OCI-LY1 (cell line): ENCODE data around the gene C14orf180.

Experiments
- H2AFZ ChIP-seq: fragments of 200-600 bp; sonication (generic), shearing (Covaris generic); 2 replicates; pipeline ENCODE4 v1.6.0; 2014; ENCODE audit warnings: antibody characterized with exemption, mild to moderate bottlenecking, low read length
- H3F3A ChIP-seq: fragments of 200-600 bp; sonication (generic), shearing (Covaris generic); 2 replicates; pipeline ENCODE4 v1.6.0; 2014; ENCODE audit warnings: mild to moderate bottlenecking, antibody characterized with exemption, low read length, moderate library complexity; ENCODE audit not compliant: insufficient read depth
- H3K27ac ChIP-seq: fragments of 200-600 bp; sonication (generic); 2 replicates; pipeline ENCODE4 v1.5.1; 2014; ENCODE audit warnings: low read length, mixed run types, mild to moderate bottlenecking, low read depth; ENCODE audit not compliant: poor library complexity, severe bottlenecking
- H3K27me3 ChIP-seq: fragments of 200-600 bp; sonication (generic); 2 replicates; pipeline ENCODE4 v1.6.0; 2014; ENCODE audit warnings: antibody characterized with exemption, mild to moderate bottlenecking, low read length, moderate library complexity; ENCODE audit not compliant: insufficient read depth
- H3K36me3 ChIP-seq: fragments of 200-600 bp; sonication (generic); 2 replicates; pipeline ENCODE4 v1.6.1; 2014; ENCODE audit warnings: mild to moderate bottlenecking, antibody characterized with exemption, low read length, moderate library complexity, mixed read lengths; ENCODE audit not compliant: insufficient read depth
- H3K4me1 ChIP-seq: fragments of 200-600 bp; sonication (generic); 2 replicates; pipeline ENCODE4 v1.5.1; 2014; ENCODE audit warnings: mild to moderate bottlenecking, low read length, moderate library complexity; ENCODE audit not compliant: insufficient read depth, severe bottlenecking
- H3K4me2 ChIP-seq: fragments of 200-600 bp; sonication (generic), shearing (Covaris generic); 2 replicates; pipeline ENCODE4 v1.6.1; 2014; ENCODE audit warnings: low read length
- H3K4me3 ChIP-seq: fragments of 200-600 bp; sonication (generic); 2 replicates; pipeline ENCODE4 v1.5.1; 2014; ENCODE audit warnings: low read length, low read depth, mild to moderate bottlenecking, mixed read lengths; ENCODE audit not compliant: poor library complexity, severe bottlenecking
- H3K79me2 ChIP-seq: fragments of 200-600 bp; shearing (Covaris generic); 2 replicates; pipeline ENCODE4 v1.6.1; 2016; ENCODE audit warnings: mixed run types, low read length, mixed read lengths; ENCODE audit not compliant: insufficient read depth
- H3K9ac ChIP-seq: fragments of 200-600 bp; sonication (generic), shearing (Covaris generic); 2 replicates; pipeline ENCODE4 v1.6.1; 2014; ENCODE audit warnings: mild to moderate bottlenecking, low read length, mixed read lengths
- H3K9me2 ChIP-seq: fragments of 200-600 bp; sonication (generic), shearing (Covaris generic); 2 replicates; pipeline ENCODE4 v1.6.1; 2014; ENCODE audit warnings: low read depth, mild to moderate bottlenecking, low read length, mixed read lengths
- H3K9me3 ChIP-seq: fragments of 200-600 bp; shearing (Covaris generic); 2 replicates; pipeline ENCODE4 v1.6.1; 2014; ENCODE audit warnings: low read length, mixed read lengths
- H4K20me1 ChIP-seq: fragments of 200-600 bp; sonication (generic), shearing (Covaris generic); 2 replicates; pipeline ENCODE4 v1.6.0; 2016; ENCODE audit warnings: mild to moderate bottlenecking, low read length; ENCODE audit not compliant: insufficient read depth
- EZH2 ChIP-seq: fragments of 200-600 bp; sonication (generic), shearing (Covaris generic); IDR thresholded peaks from 2 replicates; pipeline ENCODE4 v1.8.0; 2017; ENCODE audit warnings: borderline replicate concordance, mixed run types, mild to moderate bottlenecking, antibody characterized with exemption, low read length, moderate library complexity, mixed read lengths
- TF ChIP-seq, protein P1 (sequence below): fragments of 200-600 bp; sonication (generic), shearing (Covaris generic); IDR thresholded peaks from 2 replicates; pipeline ENCODE4 v1.5.1; 2017; ENCODE audit warnings: mild to moderate bottlenecking, antibody characterized with exemption, low read length, moderate library complexity, mixed read lengths

Gene C14orf180

DNA sequence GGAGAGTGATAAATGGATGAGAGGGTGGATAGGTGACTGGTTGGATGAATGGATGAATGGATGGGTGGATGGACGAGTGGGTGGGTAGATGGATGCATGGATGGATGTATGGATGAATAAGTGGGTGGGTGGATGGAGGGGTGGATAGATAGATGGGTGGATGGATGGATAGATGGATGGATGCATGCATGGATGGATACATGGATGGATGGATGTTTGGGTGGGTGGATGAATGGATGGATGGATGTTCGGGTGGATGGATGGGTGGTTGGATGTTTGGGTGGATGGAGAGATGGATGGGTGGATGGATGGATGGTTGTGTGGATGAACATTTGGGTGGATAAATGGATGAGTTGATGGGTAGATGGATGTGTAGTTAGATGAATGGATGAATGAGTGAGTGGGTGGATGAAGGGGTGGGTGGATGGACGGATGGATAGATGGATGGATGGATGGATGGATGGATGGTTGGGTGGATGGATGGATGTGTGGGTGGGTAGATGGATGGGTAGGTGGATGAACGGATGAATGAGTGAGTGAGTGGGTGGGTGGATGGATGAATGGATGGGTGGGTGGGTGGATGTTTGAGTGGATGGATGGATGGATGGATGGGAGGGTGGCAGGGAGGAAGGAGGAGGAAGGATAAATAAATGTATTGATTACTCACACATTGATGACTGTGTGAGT, 34.7 kb downstream of the C14orf180 start:
- H3K27me3 ChIP-seq, result peaks cover 13% of the 10 kb centered on the region; the same call in 1 of the 2 replicates
- no peak overlapping the region for H3K9ac ChIP-seq
- no peaks in the 10 kb centered on the region for H3K9me2 ChIP-seq
- H4K20me1 ChIP-seq, result no peaks in the 10 kb centered on the region
- H3K4me1 ChIP-seq, result no peaks in the 10 kb centered on the region
- no peak overlapping the region for H3K27ac ChIP-seq
- no peak overlapping the region for H3K4me2 ChIP-seq
- no peak overlapping the region for H3K4me3 ChIP-seq
- no peaks in the 10 kb centered on the region for H3K79me2 ChIP-seq
- H2AFZ ChIP-seq, result no peak overlapping the region
- TF ChIP-seq EZH2, result no peak
- TF ChIP-seq, protein P1, sequence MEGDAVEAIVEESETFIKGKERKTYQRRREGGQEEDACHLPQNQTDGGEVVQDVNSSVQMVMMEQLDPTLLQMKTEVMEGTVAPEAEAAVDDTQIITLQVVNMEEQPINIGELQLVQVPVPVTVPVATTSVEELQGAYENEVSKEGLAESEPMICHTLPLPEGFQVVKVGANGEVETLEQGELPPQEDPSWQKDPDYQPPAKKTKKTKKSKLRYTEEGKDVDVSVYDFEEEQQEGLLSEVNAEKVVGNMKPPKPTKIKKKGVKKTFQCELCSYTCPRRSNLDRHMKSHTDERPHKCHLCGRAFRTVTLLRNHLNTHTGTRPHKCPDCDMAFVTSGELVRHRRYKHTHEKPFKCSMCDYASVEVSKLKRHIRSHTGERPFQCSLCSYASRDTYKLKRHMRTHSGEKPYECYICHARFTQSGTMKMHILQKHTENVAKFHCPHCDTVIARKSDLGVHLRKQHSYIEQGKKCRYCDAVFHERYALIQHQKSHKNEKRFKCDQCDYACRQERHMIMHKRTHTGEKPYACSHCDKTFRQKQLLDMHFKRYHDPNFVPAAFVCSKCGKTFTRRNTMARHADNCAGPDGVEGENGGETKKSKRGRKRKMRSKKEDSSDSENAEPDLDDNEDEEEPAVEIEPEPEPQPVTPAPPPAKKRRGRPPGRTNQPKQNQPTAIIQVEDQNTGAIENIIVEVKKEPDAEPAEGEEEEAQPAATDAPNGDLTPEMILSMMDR, result no peak
- H3K9me3 ChIP-seq, result no peaks in the 10 kb centered on the region
- no peaks in the 10 kb centered on the region for H3F3A ChIP-seq
- H3K36me3 ChIP-seq, result no peaks in the 10 kb centered on the region

DNA sequence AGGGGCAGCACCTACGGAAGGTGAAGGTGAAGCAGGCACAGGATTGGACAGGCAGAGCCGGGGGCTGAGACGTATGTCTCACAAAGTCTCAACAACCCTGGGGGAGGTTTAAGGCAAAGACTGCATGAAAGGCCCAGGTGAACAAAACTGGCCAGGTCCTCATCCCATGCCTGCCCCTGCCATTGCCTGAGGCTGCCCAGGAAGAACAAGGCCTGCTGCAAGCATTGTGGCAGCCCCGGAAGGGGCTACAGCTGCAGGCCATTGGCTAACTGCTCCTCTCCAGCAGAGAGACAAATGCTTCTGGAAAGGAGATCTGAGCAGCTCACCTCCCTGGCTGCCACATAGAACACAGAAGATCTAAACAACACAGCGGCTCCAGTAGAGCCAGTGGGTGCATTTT, 45.4 kb downstream of the C14orf180 start:
- Histone ChIP-seq H3K4me2 (no peak overlapping the region), H3F3A (no peaks in the 10 kb centered on the region), H3K79me2 (no peaks in the 10 kb centered on the region), H3K4me3 (no peak overlapping the region), H3K4me1 (no peaks in the 10 kb centered on the region), H3K27ac (no peak overlapping the region), H3K9me3 (peaks cover 17% of the 10 kb centered on the region), H3K27me3 (peaks cover 20% of the 10 kb centered on the region; the same call in 1 of the 2 replicates), H3K9ac (no peak overlapping the region), H3K9me2 (no peaks in the 10 kb centered on the region), H2AFZ (no peak overlapping the region), H4K20me1 (no peaks in the 10 kb centered on the region), H3K36me3 (no peaks in the 10 kb centered on the region)
- no peak for TF ChIP-seq EZH2
- TF ChIP-seq, protein P1, result no peak

DNA sequence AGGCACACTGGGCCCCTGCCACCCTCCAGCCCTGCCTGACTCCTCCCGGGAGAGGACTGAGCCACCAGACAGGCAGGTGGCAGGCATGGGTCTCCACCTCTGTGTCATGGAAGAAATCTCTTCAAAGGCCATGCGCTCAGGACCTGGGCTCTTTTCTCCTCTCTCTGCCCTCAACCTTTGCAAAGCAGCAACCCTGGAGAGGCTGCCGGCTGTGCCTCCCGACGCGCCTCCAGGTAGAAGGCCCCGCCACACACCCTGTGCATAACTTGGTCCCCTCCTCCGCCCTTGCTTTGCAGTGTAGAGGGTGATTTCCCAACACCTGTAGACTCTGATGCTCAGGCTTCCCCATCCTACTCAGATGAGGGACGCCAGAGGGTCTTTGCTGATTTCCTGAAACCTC, 53.2 kb downstream of the C14orf180 start:
- Histone ChIP-seq H4K20me1 (no peaks in the 10 kb centered on the region), H3K9ac (no peak overlapping the region), H3K4me2 (no peak overlapping the region), H3K4me3 (no peak overlapping the region), H2AFZ (no peak overlapping the region), H3K4me1 (no peaks in the 10 kb centered on the region), H3K27ac (no peak overlapping the region), H3K27me3 (peaks cover 15% of the 10 kb centered on the region; the same call in 1 of the 2 replicates), H3K79me2 (no peaks in the 10 kb centered on the region), H3K36me3 (no peaks in the 10 kb centered on the region), H3K9me2 (no peaks in the 10 kb centered on the region), H3F3A (no peaks in the 10 kb centered on the region), H3K9me3 (peaks cover 10% of the 10 kb centered on the region)
- TF ChIP-seq, protein P1, result no peak
- TF ChIP-seq EZH2, result no peak
